ENCODE data around the gene EPHA7. TPM values are rescaled to one million over a fixed set of nuclear protein-coding genes. Genes with fewer than 3 reads are reported as not detected.

EPHA7 gene
- polyA plus RNA-seq, 2 of the 4 experiments (the other 2 are of a cell fraction): 0.45 to 0.56 TPM

- Histone ChIP-seq H3K4me3 (peak overlapping the region; percentile 48), H3K9me3 (no peaks in the 10 kb centered on the region)
These were observed 1.8 kb downstream of the EPHA7 start for GRCh38 chr6:93417421-93418013.

GRCh38 chr6:93416571-93417420, 2.6 kb downstream of the EPHA7 start:
- ATAC-seq (peak; percentile 54 to 63), DNase-seq (ENCODE audit: low read depth in 1 of 2, low spot score in 1 of 2) (peak; percentile 3 to 37), FAIRE-seq (no peak)
- ChIA-PET CTCF (no interaction called here), POLR2A (no interaction called here)
- H3K27ac ChIP-seq: no peak overlapping the region
- TF ChIP-seq POLR2AphosphoS2 (conservative IDR thresholded peaks at IDR 0.05; ENCODE audit: low read length): no peak
- TF ChIP-seq TFCP2L1 (CRISPR knock-in tag; IDR thresholded peaks at IDR 0.05): no peak
- TF ChIP-seq FOSL2 (IDR thresholded peaks at IDR 0.05): no peak
- TF ChIP-seq FOSL2 (CRISPR knock-in tag; IDR thresholded peaks at IDR 0.05): no peak
- TF ChIP-seq MAX (IDR thresholded peaks at IDR 0.05): no peak
- TF ChIP-seq ZSCAN20 (CRISPR knock-in tag; IDR thresholded peaks at IDR 0.05): no peak
- no peak for TF ChIP-seq JUNB (IDR thresholded peaks at IDR 0.05)
- TF ChIP-seq ESRRA (IDR thresholded peaks at IDR 0.05; ENCODE audit: borderline replicate concordance, low read length): no peak
- WGBS (ENCODE audit: missing lambda C conversion rate): 1% methylated on average over 26 of the region's 77 CpGs
- no peaks in the 10 kb centered on the region for H3K9me3 ChIP-seq
- H3K4me2 ChIP-seq: peak overlapping the region; percentile 92
- peaks cover 3% of the 10 kb centered on the region; the same call in 1 of the 3 replicates for H3K4me1 ChIP-seq
- H3K4me3 ChIP-seq: peak overlapping the region; percentile 48

More at GRCh38 chr6:93417421-93418013, 1.8 kb downstream of the EPHA7 start:
- CTCF ChIA-PET: no interaction called here
- peak; percentile 2 to 11; a peak in 3 of 6 replicates for ATAC-seq
- WGBS (ENCODE audit: missing lambda C conversion rate): 21% methylated on average over 22 of the region's 27 CpGs
- no peak overlapping the region for H3K27ac ChIP-seq
- peak; percentile 4 to 19 for DNase-seq (ENCODE audit: low read depth in 1 of 2, low spot score in 1 of 2)
- FAIRE-seq: no peak
- peak overlapping the region; percentile 92 for H3K4me2 ChIP-seq
- TF ChIP-seq MYC (IDR thresholded peaks at IDR 0.05; ENCODE audit: borderline replicate concordance, low read length) (no peak), TFCP2L1 (CRISPR knock-in tag; IDR thresholded peaks at IDR 0.05) (no peak), E2F6 (IDR thresholded peaks at IDR 0.05; ENCODE audit: borderline replicate concordance, low read depth) (no peak), HOXB5 (CRISPR knock-in tag; IDR thresholded peaks at IDR 0.05) (no peak), CHD4 (IDR thresholded peaks at IDR 0.05; ENCODE audit: borderline replicate concordance) (no peak), ZC3H11A (IDR thresholded peaks at IDR 0.05) (no peak), CTCF (IDR thresholded peaks at IDR 0.05) (no peak), HES2 (IDR thresholded peaks at IDR 0.05) (no peak)
- H3K4me1 ChIP-seq: peaks cover 3% of the 10 kb centered on the region; the same call in 1 of the 3 replicates
- POLR2A ChIA-PET: no interaction called here

- Histone ChIP-seq H3K9me3 (no peaks in the 10 kb centered on the region), H3K27ac (no peak overlapping the region), H3K4me3 (no peak overlapping the region), H3K4me1 (no peaks in the 10 kb centered on the region; the same call in 2 of the 3 replicates), H3K4me2 (no peak overlapping the region)
- POLR2A ChIA-PET: no interaction called here
- TF ChIP-seq ZSCAN20 (CRISPR knock-in tag; IDR thresholded peaks at IDR 0.05): no peak
- TF ChIP-seq POLR2A (IDR thresholded peaks at IDR 0.05; ENCODE audit: low read length): no peak
- no peak for TF ChIP-seq JUNB (IDR thresholded peaks at IDR 0.05)
- TF ChIP-seq ZC3H11A (IDR thresholded peaks at IDR 0.05): no peak
- no peak for TF ChIP-seq CBX8 (IDR thresholded peaks at IDR 0.05)
- no peak for TF ChIP-seq SMC3 (IDR thresholded peaks at IDR 0.05)
- TF ChIP-seq RARB (CRISPR knock-in tag; IDR thresholded peaks at IDR 0.05): no peak
- TF ChIP-seq ZNF302 (CRISPR knock-in tag; IDR thresholded peaks at IDR 0.05): no peak
- no peak for TF ChIP-seq FOSL2 (IDR thresholded peaks at IDR 0.05)
- TF ChIP-seq FOSL2 (CRISPR knock-in tag; IDR thresholded peaks at IDR 0.05): no peak
- TF ChIP-seq JUN (IDR thresholded peaks at IDR 0.05): no peak
- no peak for TF ChIP-seq BHLHE40 (IDR thresholded peaks at IDR 0.05; ENCODE audit: low read depth, low read length)
- no peak for TF ChIP-seq REST (IDR thresholded peaks at IDR 0.05)
- no peak for TF ChIP-seq NR3C1 (IDR thresholded peaks at IDR 0.05)
- TF ChIP-seq TP53 (CRISPR knock-in tag; IDR thresholded peaks at IDR 0.05): no peak
- no peak for TF ChIP-seq RFX5 (IDR thresholded peaks at IDR 0.05)
- FAIRE-seq: no peak
- DNase-seq (ENCODE audit: low read depth in 1 of 2, low spot score in 1 of 2): no peak
- CTCF ChIA-PET: no interaction called here
- no peak for ATAC-seq
These were observed 6.2 kb downstream of the EPHA7 start for GRCh38 chr6:93413190-93413589.
